ENCODE measurements around the gene TIMP1. TPM values are rescaled to one million over a fixed set of nuclear protein-coding genes. Genes with fewer than 3 reads are reported as not detected.

The TIMP1 gene
- total RNA-seq, 1 experiment from 2014 or later = 3.9 TPM

DNA sequence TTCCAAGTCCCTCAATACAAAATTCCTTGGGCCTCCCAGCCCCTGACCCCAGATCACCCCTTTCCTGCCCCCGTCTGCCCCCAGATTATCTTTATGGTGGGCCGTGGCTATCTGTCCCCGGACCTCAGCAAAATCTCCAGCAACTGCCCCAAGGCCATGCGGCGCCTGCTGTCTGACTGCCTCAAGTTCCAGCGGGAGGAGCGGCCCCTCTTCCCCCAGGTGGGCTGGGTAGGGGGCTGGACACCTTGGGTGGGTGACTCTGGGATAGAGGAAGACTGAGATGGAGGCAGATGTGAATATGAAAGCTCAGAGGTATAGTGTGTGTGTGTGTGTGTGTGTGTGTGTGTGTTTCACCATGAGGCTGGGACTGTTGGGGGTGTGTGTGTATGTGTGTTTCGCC is 11.4 kb upstream of the TIMP1 start:
- no peaks in the 10 kb centered on the region for H3K27me3 ChIP-seq (replicated peaks; ENCODE audit: control insufficient read depth, insufficient read depth, low read length)
- no peaks in the 10 kb centered on the region for H3K4me1 Mint-ChIP-seq (ENCODE audit: low read depth, unreplicated experiment)
- TF ChIP-seq, protein P1, sequence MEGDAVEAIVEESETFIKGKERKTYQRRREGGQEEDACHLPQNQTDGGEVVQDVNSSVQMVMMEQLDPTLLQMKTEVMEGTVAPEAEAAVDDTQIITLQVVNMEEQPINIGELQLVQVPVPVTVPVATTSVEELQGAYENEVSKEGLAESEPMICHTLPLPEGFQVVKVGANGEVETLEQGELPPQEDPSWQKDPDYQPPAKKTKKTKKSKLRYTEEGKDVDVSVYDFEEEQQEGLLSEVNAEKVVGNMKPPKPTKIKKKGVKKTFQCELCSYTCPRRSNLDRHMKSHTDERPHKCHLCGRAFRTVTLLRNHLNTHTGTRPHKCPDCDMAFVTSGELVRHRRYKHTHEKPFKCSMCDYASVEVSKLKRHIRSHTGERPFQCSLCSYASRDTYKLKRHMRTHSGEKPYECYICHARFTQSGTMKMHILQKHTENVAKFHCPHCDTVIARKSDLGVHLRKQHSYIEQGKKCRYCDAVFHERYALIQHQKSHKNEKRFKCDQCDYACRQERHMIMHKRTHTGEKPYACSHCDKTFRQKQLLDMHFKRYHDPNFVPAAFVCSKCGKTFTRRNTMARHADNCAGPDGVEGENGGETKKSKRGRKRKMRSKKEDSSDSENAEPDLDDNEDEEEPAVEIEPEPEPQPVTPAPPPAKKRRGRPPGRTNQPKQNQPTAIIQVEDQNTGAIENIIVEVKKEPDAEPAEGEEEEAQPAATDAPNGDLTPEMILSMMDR (IDR thresholded peaks at IDR 0.05; ENCODE audit: insufficient read depth in 1 of 2, low read depth in 1 of 2, low read length in 1 of 2, severe bottlenecking in 1 of 2, unreplicated experiment in 1 of 2) = no peak
- H3K27ac Mint-ChIP-seq (ENCODE audit: unreplicated experiment) = no peak overlapping the region
- H3K9me3 Mint-ChIP-seq (ENCODE audit: unreplicated experiment) = no peaks in the 10 kb centered on the region
- H3K4me1 ChIP-seq = no peaks in the 10 kb centered on the region
- H3K4me3 Mint-ChIP-seq (ENCODE audit: unreplicated experiment) = no peak overlapping the region
- H3K36me3 Mint-ChIP-seq (ENCODE audit: insufficient read depth, unreplicated experiment) = peaks cover 39% of the 10 kb centered on the region
- H3K9me3 ChIP-seq = no peaks in the 10 kb centered on the region
- ChIA-PET POLR2A (no interaction called here), CTCF (no interaction called here)
- H3K4me3 ChIP-seq (ENCODE audit: low read depth, low read length) = no peak overlapping the region
- no peaks in the 10 kb centered on the region; the same call in 1 of the 2 replicates for H3K36me3 ChIP-seq (ENCODE audit: control insufficient read depth, insufficient read depth, low read length)
- H3K27me3 Mint-ChIP-seq (ENCODE audit: insufficient read depth, unreplicated experiment) = no peaks in the 10 kb centered on the region
- DNase-seq = no peak
- intact Hi-C loops (cut with micrococcal nuclease; ENCODE audit: unreplicated experiment) = no loop called here
- BruUV-seq (replicated peaks) = no TSS peak

DNA sequence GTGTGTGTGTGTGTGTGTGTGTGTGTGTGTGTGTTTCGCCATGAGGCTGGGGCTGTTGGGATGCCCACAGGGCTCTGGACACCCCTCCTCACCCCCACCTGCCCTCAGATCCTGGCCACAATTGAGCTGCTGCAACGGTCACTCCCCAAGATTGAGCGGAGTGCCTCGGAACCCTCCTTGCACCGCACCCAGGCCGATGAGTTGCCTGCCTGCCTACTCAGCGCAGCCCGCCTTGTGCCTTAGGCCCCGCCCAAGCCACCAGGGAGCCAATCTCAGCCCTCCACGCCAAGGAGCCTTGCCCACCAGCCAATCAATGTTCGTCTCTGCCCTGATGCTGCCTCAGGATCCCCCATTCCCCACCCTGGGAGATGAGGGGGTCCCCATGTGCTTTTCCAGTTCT is 11.0 kb upstream of the TIMP1 start:
- no TSS peak for BruUV-seq (replicated peaks)
- Histone ChIP-seq H3K4me1 (no peaks in the 10 kb centered on the region), H3K9me3 (no peaks in the 10 kb centered on the region), H3K27me3 (replicated peaks; ENCODE audit: control insufficient read depth, insufficient read depth, low read length) (no peaks in the 10 kb centered on the region), H3K36me3 (ENCODE audit: control insufficient read depth, insufficient read depth, low read length) (no peaks in the 10 kb centered on the region; the same call in 1 of the 2 replicates), H3K4me3 (ENCODE audit: low read depth, low read length) (no peak overlapping the region)
- Mint-ChIP-seq H3K36me3 (ENCODE audit: insufficient read depth, unreplicated experiment) (peaks cover 39% of the 10 kb centered on the region), H3K27me3 (ENCODE audit: insufficient read depth, unreplicated experiment) (no peaks in the 10 kb centered on the region), H3K9me3 (ENCODE audit: unreplicated experiment) (no peaks in the 10 kb centered on the region), H3K4me3 (ENCODE audit: unreplicated experiment) (no peak overlapping the region), H3K4me1 (ENCODE audit: low read depth, unreplicated experiment) (no peaks in the 10 kb centered on the region), H3K27ac (ENCODE audit: unreplicated experiment) (no peak overlapping the region)
- ChIA-PET CTCF (no interaction called here), POLR2A (no interaction called here)
- intact Hi-C loops (cut with micrococcal nuclease; ENCODE audit: unreplicated experiment) = no loop called here
- no peak for DNase-seq
- TF ChIP-seq, protein P1 (IDR thresholded peaks at IDR 0.05; ENCODE audit: insufficient read depth in 1 of 2, low read depth in 1 of 2, low read length in 1 of 2, severe bottlenecking in 1 of 2, unreplicated experiment in 1 of 2) = no peak

DNA sequence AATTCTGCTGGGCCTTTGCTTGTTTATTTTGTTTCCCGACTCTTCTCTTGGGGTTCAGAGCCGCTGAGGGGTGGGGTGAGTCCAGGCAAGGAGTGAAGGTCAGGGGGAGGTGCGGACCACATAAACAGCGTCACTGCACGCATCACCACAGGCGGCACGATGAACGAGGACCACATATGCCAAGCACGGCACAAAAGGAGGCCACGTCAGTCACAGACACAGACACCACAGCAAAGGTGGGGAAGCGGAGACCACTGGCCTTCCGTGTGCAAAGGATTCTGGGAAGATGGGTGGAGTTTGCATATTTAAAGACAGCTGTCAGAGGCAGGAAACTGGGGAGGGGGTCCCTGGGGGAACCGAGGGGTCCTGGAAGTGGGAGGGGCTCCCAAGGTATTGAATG is 10.3 kb upstream of the TIMP1 start:
- TF ChIP-seq, protein P1 (IDR thresholded peaks at IDR 0.05; ENCODE audit: insufficient read depth in 1 of 2, low read depth in 1 of 2, low read length in 1 of 2, severe bottlenecking in 1 of 2, unreplicated experiment in 1 of 2) = no peak
- H3K4me1 Mint-ChIP-seq (ENCODE audit: low read depth, unreplicated experiment) = no peaks in the 10 kb centered on the region
- BruUV-seq (replicated peaks) = no TSS peak
- H3K27ac Mint-ChIP-seq (ENCODE audit: unreplicated experiment) = no peak overlapping the region
- no peak overlapping the region for H3K4me3 ChIP-seq (ENCODE audit: low read depth, low read length)
- H3K27me3 Mint-ChIP-seq (ENCODE audit: insufficient read depth, unreplicated experiment) = no peaks in the 10 kb centered on the region
- no peaks in the 10 kb centered on the region for H3K4me1 ChIP-seq
- no peaks in the 10 kb centered on the region for H3K9me3 ChIP-seq
- no peak for DNase-seq
- POLR2A ChIA-PET = no interaction called here
- H3K36me3 ChIP-seq (ENCODE audit: control insufficient read depth, insufficient read depth, low read length) = no peaks in the 10 kb centered on the region; the same call in 1 of the 2 replicates
- CTCF ChIA-PET = no interaction called here
- no peak overlapping the region for H3K4me3 Mint-ChIP-seq (ENCODE audit: unreplicated experiment)
- no peaks in the 10 kb centered on the region for H3K27me3 ChIP-seq (replicated peaks; ENCODE audit: control insufficient read depth, insufficient read depth, low read length)
- H3K36me3 Mint-ChIP-seq (ENCODE audit: insufficient read depth, unreplicated experiment) = peaks cover 39% of the 10 kb centered on the region
- H3K9me3 Mint-ChIP-seq (ENCODE audit: unreplicated experiment) = no peaks in the 10 kb centered on the region
- intact Hi-C loops (cut with micrococcal nuclease; ENCODE audit: unreplicated experiment) = no loop called here

Measured in Caco-2 (cell line).